GM12873 (cell line): ENCODE results near the gene THSD7B.

ENCODE experiments used
- CTCF ChIP-seq: IDR thresholded peaks from 2 replicates; pipeline ENCODE4 v1.5.1; 2012; ENCODE audit warnings: low read depth, mild to moderate bottlenecking, moderate library complexity, low read length, control low read depth; ENCODE audit not compliant: insufficient read depth; ENCODE audit errors: missing control alignments

THSD7B gene

GRCh38 chr2:137500599-137500998 is 735.3 kb downstream of the THSD7B start:
- no peak for TF ChIP-seq CTCF

- TF ChIP-seq CTCF = no peak
These were observed 741.9 kb downstream of the THSD7B start for GRCh38 chr2:137507237-137507636.

GRCh38 chr2:137508739-137509384 is 743.5 kb downstream of the THSD7B start:
- TF ChIP-seq CTCF = no peak

- TF ChIP-seq CTCF = no peak
These were observed 746.2 kb downstream of the THSD7B start for GRCh38 chr2:137511526-137511925.

GRCh38 chr2:137521653-137522619 is 756.6 kb downstream of the THSD7B start:
- TF ChIP-seq CTCF = no peak

GRCh38 chr2:137522620-137523011 is 757.3 kb downstream of the THSD7B start:
- TF ChIP-seq CTCF = no peak

- TF ChIP-seq CTCF = no peak
These were observed 758.6 kb downstream of the THSD7B start for GRCh38 chr2:137523931-137524330.
